Vagina (tissue), 2 donors: ENCODE results near the gene FBXL20. TPM values are rescaled to one million over a fixed set of nuclear protein-coding genes. Genes with fewer than 3 reads are reported as not detected.

Source experiments
- DNase-seq, 2 donors: peaks; one replicate each; pipeline ENCODE4 v3.0.0-alpha.2; 2017; ENCODE audit errors: extremely low spot score in 2 of 2
- H3K27ac ChIP-seq: fragments of 200-600 bp; sonication (generic); one replicate; pipeline ENCODE4 v1.5.1; 2019
- H3K27me3 ChIP-seq: fragments of 200-600 bp; sonication (generic); one replicate; pipeline ENCODE4 v1.5.1; 2019
- H3K36me3 ChIP-seq, 2 donors: fragments of 200-600 bp; sonication (generic); one replicate each; pipeline ENCODE4 v1.5.1; 2017 to 2019
- H3K4me1 ChIP-seq: fragments of 200-600 bp; sonication (generic); one replicate; pipeline ENCODE4 v1.5.1; 2019
- H3K4me3 ChIP-seq, 2 donors: fragments of 200-600 bp; sonication (generic); 1 replicate in 1 of 2; 2 replicates in 1 of 2; pipeline ENCODE4 v1.5.1; 2016 to 2019
- H3K9me3 ChIP-seq: fragments of 200-600 bp; sonication (generic); one replicate; pipeline ENCODE4 v1.5.1; 2019
- CTCF ChIP-seq, 3 experiments: fragments of 450-650 bp in 2 of 3; fragments of 200-600 bp in 1 of 3; sonication (generic) in 1 of 3; IDR thresholded peaks; one replicate each; pipeline ENCODE4 v1.5.1; 2017 to 2019; ENCODE audit warnings: antibody characterized with exemption in 3 of 3, mild to moderate bottlenecking in 2 of 3, moderate library complexity in 2 of 3
- POLR2A ChIP-seq, 2 donors: fragments of 450-650 bp; IDR thresholded peaks; one replicate each; pipeline ENCODE4 v1.6.1; 2017; ENCODE audit warnings: antibody characterized with exemption in 2 of 2, mild to moderate bottlenecking in 2 of 2, moderate library complexity in 2 of 2
- POLR2AphosphoS5 ChIP-seq, 2 donors: sonication (generic); formaldehyde crosslinking; IDR thresholded peaks; one replicate each; pipeline ENCODE4 v1.9.0; 2017; ENCODE audit warnings: antibody characterized with exemption in 2 of 2, mild to moderate bottlenecking in 2 of 2, low read depth in 1 of 2; ENCODE audit not compliant: insufficient read depth in 1 of 2
- intact Hi-C: fragments of 100-400 bp; cut with DNase I; formaldehyde crosslinking; loops from one replicate; pipeline ENCODE4 v1.15.1; 2023
- total RNA-seq: library from RNA; depleted of rRNA; stranded (reverse); fragments of >200 nt; gene quantifications from one replicate; pipeline ENCODE4 v1.2.3, GENCODE V29; 2016

The FBXL20 gene
- total RNA-seq, 1 donor from 2014 or later, result 15.7 TPM

GRCh38 chr17:39361064-39361463 lies 40.4 kb downstream of the FBXL20 start:
- H3K27ac ChIP-seq, result no peak overlapping the region
- peaks cover 29% of the 10 kb centered on the region for H3K4me1 ChIP-seq
- H3K36me3 ChIP-seq, result no peaks in the 10 kb centered on the region
- TF ChIP-seq CTCF (IDR thresholded peaks at IDR 0.05), result no peak
- TF ChIP-seq POLR2AphosphoS5 (IDR thresholded peaks at IDR 0.05; ENCODE audit: insufficient read depth in 1 of 2, low read depth in 1 of 2), result no peak
- no peak for TF ChIP-seq POLR2A (IDR thresholded peaks at IDR 0.05)
- no peak for DNase-seq
- H3K27me3 ChIP-seq, result no peaks in the 10 kb centered on the region
- no peaks in the 10 kb centered on the region for H3K9me3 ChIP-seq
- H3K4me3 ChIP-seq, result no peak overlapping the region
- intact Hi-C loops, result no loop called here

GRCh38 chr17:39360537-39360936 lies 40.9 kb downstream of the FBXL20 start:
- Histone ChIP-seq H3K36me3 (no peaks in the 10 kb centered on the region), H3K27ac (no peak overlapping the region), H3K4me3 (no peak overlapping the region), H3K27me3 (no peaks in the 10 kb centered on the region), H3K4me1 (peaks cover 23% of the 10 kb centered on the region), H3K9me3 (no peaks in the 10 kb centered on the region)
- intact Hi-C loops, result no loop called here
- TF ChIP-seq CTCF (IDR thresholded peaks at IDR 0.05), result no peak
- TF ChIP-seq POLR2AphosphoS5 (IDR thresholded peaks at IDR 0.05; ENCODE audit: insufficient read depth in 1 of 2, low read depth in 1 of 2), result no peak
- no peak for TF ChIP-seq POLR2A (IDR thresholded peaks at IDR 0.05)
- no peak for DNase-seq

- no peak for TF ChIP-seq POLR2AphosphoS5 (IDR thresholded peaks at IDR 0.05; ENCODE audit: insufficient read depth in 1 of 2, low read depth in 1 of 2)
- no peak for TF ChIP-seq CTCF (IDR thresholded peaks at IDR 0.05)
- no peak for TF ChIP-seq POLR2A (IDR thresholded peaks at IDR 0.05)
- DNase-seq, result no peak
- intact Hi-C loops, result no loop called here
- H3K9me3 ChIP-seq, result no peaks in the 10 kb centered on the region
- H3K4me1 ChIP-seq, result peaks cover 19% of the 10 kb centered on the region
- no peak overlapping the region for H3K4me3 ChIP-seq
- no peak overlapping the region for H3K27ac ChIP-seq
- no peaks in the 10 kb centered on the region for H3K36me3 ChIP-seq
- H3K27me3 ChIP-seq, result no peaks in the 10 kb centered on the region
These were observed 41.4 kb downstream of the FBXL20 start for GRCh38 chr17:39359994-39360393.

- H3K9me3 ChIP-seq, result no peaks in the 10 kb centered on the region
- H3K36me3 ChIP-seq, result no peaks in the 10 kb centered on the region
- intact Hi-C loops, result no loop called here
- no peak overlapping the region for H3K4me3 ChIP-seq
- no peak overlapping the region for H3K27ac ChIP-seq
- DNase-seq, result no peak
- peaks cover 12% of the 10 kb centered on the region for H3K4me1 ChIP-seq
- no peaks in the 10 kb centered on the region for H3K27me3 ChIP-seq
- no peak for TF ChIP-seq CTCF (IDR thresholded peaks at IDR 0.05)
- TF ChIP-seq POLR2AphosphoS5 (IDR thresholded peaks at IDR 0.05; ENCODE audit: insufficient read depth in 1 of 2, low read depth in 1 of 2), result no peak
- no peak for TF ChIP-seq POLR2A (IDR thresholded peaks at IDR 0.05)
These were observed 43.4 kb downstream of the FBXL20 start for GRCh38 chr17:39357986-39358385.

- Histone ChIP-seq H3K36me3 (no peaks in the 10 kb centered on the region), H3K27ac (no peak overlapping the region), H3K4me1 (peaks cover 14% of the 10 kb centered on the region), H3K4me3 (no peak overlapping the region), H3K27me3 (no peaks in the 10 kb centered on the region), H3K9me3 (no peaks in the 10 kb centered on the region)
- no peak for TF ChIP-seq CTCF (IDR thresholded peaks at IDR 0.05)
- no peak for TF ChIP-seq POLR2AphosphoS5 (IDR thresholded peaks at IDR 0.05; ENCODE audit: insufficient read depth in 1 of 2, low read depth in 1 of 2)
- no peak for TF ChIP-seq POLR2A (IDR thresholded peaks at IDR 0.05)
- DNase-seq, result no peak
- intact Hi-C loops, result no loop called here
These were observed 43.9 kb downstream of the FBXL20 start for GRCh38 chr17:39357488-39357887.
